Right lobe of liver (tissue), 6 donors: ENCODE data around the gene GPC6. TPM values are rescaled to one million over a fixed set of nuclear protein-coding genes. Genes with fewer than 3 reads are reported as not detected.
A peak's percentile ranks its signal among the peaks of the same experiment; 100 is the strongest.
"Not testable (repeated sequence)": the region's sequence is repeated elsewhere in the genome, so short reads cannot be mapped to it uniquely, and the experiment has no call there.

ENCODE experiments used
- ATAC-seq, 4 donors: fragments of 200-7000 bp; cut with Tn5 transposase; one replicate each; pipeline ENCODE4 v1.9.1; 2020; ENCODE audit warnings: mild to moderate bottlenecking in 4 of 4, moderate library complexity in 4 of 4
- DNase-seq, 3 donors: peaks; one replicate each; pipeline ENCODE4 v3.0.0-alpha.2; 2020
- H3K27ac ChIP-seq, 3 donors: fragments of 200-600 bp; one replicate each; pipeline ENCODE4 v1.8.0; 2022
- H3K27me3 ChIP-seq, 2 donors: fragments of 200-600 bp; one replicate each; pipeline ENCODE4 v1.8.0; 2022
- H3K36me3 ChIP-seq, 4 donors: fragments of 200-600 bp; sonication (generic) in 1 of 4; one replicate each; pipeline versions ENCODE4 v1.5.1 to v1.8.0; 2017 to 2022; ENCODE audit warnings: control low read depth in 1 of 4
- H3K4me1 ChIP-seq, 4 donors: fragments of 200-600 bp; sonication (generic) in 1 of 4; one replicate each; pipeline versions ENCODE4 v1.5.1 to v1.8.0; 2017 to 2022; ENCODE audit warnings: control low read depth in 1 of 4
- H3K4me3 ChIP-seq, 3 donors: fragments of 200-600 bp; one replicate each; pipeline ENCODE4 v1.8.0; 2022
- H3K9me3 ChIP-seq, 4 donors: fragments of 200-600 bp; sonication (generic) in 1 of 4; one replicate each; pipeline versions ENCODE4 v1.5.1 to v1.8.0; 2017 to 2022; ENCODE audit warnings: control low read depth in 1 of 4
- POLR2A ChIP-seq: fragments of 450-650 bp; IDR thresholded peaks from one replicate; pipeline ENCODE4 v1.6.1; 2017; ENCODE audit warnings: antibody characterized with exemption, mild to moderate bottlenecking
- WGBS: methylation state at CpG from one replicate; pipeline ENCODE4 v1.1.6; 2018; ENCODE audit warnings: low coverage, low lambda C conversion rate; ENCODE audit not compliant: insufficient coverage; ENCODE audit errors: missing lambda C conversion rate; 5-methylcytosine and 5-hydroxymethylcytosine counted together
- intact Hi-C, 2 donors: fragments of 100-400 bp; cut with DNase I; formaldehyde crosslinking; loops; one replicate each; pipeline versions ENCODE4 v1.11.2 to v1.14.1; 2022
- total RNA-seq, 6 experiments: library from RNA; depleted of rRNA in 2 of 6; stranded (reverse); fragments of >200 nt in 2 of 6; fragmentation: NEBNext Ultra II Directional in 3 of 6; extraction: Animal tissue kit (Norgen Biotek cat#: 25700) in 3 of 6; gene quantifications; one replicate each; pipeline versions ENCODE4 v1.1.0 to v1.2.4, GENCODE V29; 2016 to 2023
- TF ChIP-seq, protein P1 (sequence below), 4 donors: fragments of 200-600 bp in 3 of 4; fragments of 450-650 bp in 1 of 4; IDR thresholded peaks; one replicate each; pipeline versions ENCODE4 v1.5.1 to v1.8.0; 2016 to 2022; ENCODE audit warnings: antibody characterized with exemption in 4 of 4, mild to moderate bottlenecking in 2 of 4
- donor health status: DM: no; HTN: yes; CAD: no.
- donor health status: DM: no; HTN: no; CAD: no.
- donor health status: DM: no; HTN: no; CAD: no.
- donor health status: DM: no; HTN: yes; CAD: no.
- donor health status: DM: no; HTN: yes; CAD: no.

Gene GPC6
- total RNA-seq, 6 experiments from 2014 or later, result 18.6 to 30.1 (median 20.2) TPM

- Histone ChIP-seq H3K9me3 (no peaks in the 10 kb centered on the region), H3K27me3 (no peaks in the 10 kb centered on the region), H3K4me3 (no peak overlapping the region), H3K36me3 (no peaks in the 10 kb centered on the region), H3K4me1 (peaks cover 0 to 13% (median 4%) of the 10 kb centered on the region in 4 donors), H3K27ac (no peak overlapping the region)
- TF ChIP-seq, protein P1, sequence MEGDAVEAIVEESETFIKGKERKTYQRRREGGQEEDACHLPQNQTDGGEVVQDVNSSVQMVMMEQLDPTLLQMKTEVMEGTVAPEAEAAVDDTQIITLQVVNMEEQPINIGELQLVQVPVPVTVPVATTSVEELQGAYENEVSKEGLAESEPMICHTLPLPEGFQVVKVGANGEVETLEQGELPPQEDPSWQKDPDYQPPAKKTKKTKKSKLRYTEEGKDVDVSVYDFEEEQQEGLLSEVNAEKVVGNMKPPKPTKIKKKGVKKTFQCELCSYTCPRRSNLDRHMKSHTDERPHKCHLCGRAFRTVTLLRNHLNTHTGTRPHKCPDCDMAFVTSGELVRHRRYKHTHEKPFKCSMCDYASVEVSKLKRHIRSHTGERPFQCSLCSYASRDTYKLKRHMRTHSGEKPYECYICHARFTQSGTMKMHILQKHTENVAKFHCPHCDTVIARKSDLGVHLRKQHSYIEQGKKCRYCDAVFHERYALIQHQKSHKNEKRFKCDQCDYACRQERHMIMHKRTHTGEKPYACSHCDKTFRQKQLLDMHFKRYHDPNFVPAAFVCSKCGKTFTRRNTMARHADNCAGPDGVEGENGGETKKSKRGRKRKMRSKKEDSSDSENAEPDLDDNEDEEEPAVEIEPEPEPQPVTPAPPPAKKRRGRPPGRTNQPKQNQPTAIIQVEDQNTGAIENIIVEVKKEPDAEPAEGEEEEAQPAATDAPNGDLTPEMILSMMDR (IDR thresholded peaks at IDR 0.05), result no peak
- no peak for TF ChIP-seq POLR2A
- intact Hi-C loops, result no loop called here
- no peak for DNase-seq
- WGBS, result 82% methylated on average over 3 of the region's 4 CpGs
- ATAC-seq, result no peak
Measured at GRCh38 chr13:94298346-94298745, 1071.7 kb downstream of the GPC6 start.

DNA sequence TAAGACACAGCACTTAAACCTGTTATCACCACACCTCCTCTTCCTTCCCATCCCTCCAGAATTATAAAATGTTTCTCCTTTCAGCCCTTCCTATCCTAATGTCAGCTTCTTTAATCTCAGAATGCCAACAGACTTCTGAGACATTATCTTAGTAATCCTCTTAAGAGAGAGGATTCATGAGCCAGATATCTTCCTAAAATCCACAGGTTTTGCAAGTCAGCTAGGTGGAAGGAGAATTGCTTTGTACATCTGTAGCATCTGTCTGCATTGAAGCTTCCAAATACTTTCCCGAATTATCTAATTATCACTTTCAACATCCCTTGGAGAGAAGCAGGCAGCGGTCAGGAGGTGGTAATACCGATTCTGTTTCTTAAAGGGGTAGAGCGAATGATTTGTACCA lies 1073.8 kb downstream of the GPC6 start:
- intact Hi-C loops, result no loop called here
- Histone ChIP-seq H3K27me3 (no peaks in the 10 kb centered on the region), H3K36me3 (no peaks in the 10 kb centered on the region), H3K4me3 (no peak overlapping the region), H3K4me1 (peaks cover 0 to 31% (median 10%) of the 10 kb centered on the region in 4 donors), H3K27ac (no peak overlapping the region), H3K9me3 (no peaks in the 10 kb centered on the region)
- ATAC-seq (no peak), DNase-seq (no peak)
- TF ChIP-seq, protein P1 (IDR thresholded peaks at IDR 0.05), result no peak
- TF ChIP-seq POLR2A, result no peak
- 42% methylated on average over 4 of the region's 4 CpGs for WGBS

DNA sequence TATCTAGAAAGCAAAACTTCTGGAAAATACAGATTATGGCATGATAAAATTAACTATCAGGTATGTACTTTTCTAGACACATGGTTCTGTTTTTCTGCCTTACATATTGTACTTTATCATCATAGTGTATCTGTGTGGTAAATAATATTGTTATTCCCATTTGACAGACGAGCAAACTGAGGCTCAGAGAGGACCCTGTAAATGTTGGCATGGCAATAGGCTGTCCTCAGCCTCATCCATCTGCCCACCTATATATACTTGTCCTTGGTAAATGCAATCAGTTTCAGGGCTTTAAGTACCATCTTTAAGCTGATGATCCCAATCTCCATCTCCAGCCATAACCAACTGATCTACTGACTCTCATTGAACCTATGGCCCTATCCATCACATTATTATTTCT lies 1074.9 kb downstream of the GPC6 start:
- ATAC-seq (no peak), DNase-seq (no peak)
- TF ChIP-seq POLR2A, result no peak
- TF ChIP-seq, protein P1 (IDR thresholded peaks at IDR 0.05), result no peak
- 86% methylated on average over 1 of the region's 1 CpG for WGBS
- Histone ChIP-seq H3K27ac (no peak overlapping the region), H3K4me3 (no peak overlapping the region), H3K36me3 (no peaks in the 10 kb centered on the region), H3K9me3 (no peaks in the 10 kb centered on the region), H3K27me3 (no peaks in the 10 kb centered on the region), H3K4me1 (peaks cover 0 to 34% (median 13%) of the 10 kb centered on the region in 4 donors)
- intact Hi-C loops, result no loop called here

DNA sequence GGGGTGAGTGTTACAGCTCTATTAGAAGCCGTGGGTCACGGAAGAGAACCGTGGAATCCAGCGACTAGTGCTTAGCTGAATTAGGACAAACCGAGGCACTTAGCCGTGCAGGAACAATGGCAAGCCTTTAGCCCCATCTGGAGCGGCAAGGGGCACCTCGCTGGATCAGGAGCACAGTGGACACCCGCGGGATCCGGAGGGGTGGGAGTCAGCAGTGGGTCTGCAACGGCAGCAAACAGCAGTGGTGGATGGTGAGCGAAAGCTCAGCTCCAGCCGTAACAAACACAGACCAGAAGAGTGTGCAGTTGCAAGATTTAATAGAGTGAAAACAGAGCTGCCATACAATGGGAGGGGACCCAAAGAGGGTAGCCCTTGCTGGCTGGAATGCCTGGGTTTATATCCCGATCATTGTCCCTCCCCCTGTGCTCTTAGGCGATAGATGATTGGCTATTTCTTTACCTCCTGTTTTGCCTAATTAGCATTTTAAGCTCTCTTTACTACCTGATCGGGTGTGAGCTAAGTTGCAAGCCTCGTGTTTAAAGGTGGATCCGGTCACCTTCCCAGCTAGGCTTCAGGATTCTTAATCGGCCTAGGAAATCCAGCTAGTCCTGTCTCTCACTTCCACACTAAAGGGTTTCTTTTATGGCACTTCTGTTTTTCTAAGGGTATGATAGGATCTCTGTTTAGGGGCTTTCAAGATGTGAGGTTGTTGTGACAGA lies 1076.4 kb downstream of the GPC6 start:
- intact Hi-C loops, H3K9me3 ChIP-seq, H3K27me3 ChIP-seq, H3K4me3 ChIP-seq, DNase-seq, H3K36me3 ChIP-seq: not testable (repeated sequence)
- Histone ChIP-seq H3K27ac (peak overlapping the region; percentile 47 to 79 (median 53)), H3K4me1 (peaks cover 0 to 29% (median 11%) of the 10 kb centered on the region in 4 donors)
- WGBS, result 83% methylated on average over 18 of the region's 20 CpGs
- peak in 1 of 4 donors; percentile 5 for ATAC-seq

DNA sequence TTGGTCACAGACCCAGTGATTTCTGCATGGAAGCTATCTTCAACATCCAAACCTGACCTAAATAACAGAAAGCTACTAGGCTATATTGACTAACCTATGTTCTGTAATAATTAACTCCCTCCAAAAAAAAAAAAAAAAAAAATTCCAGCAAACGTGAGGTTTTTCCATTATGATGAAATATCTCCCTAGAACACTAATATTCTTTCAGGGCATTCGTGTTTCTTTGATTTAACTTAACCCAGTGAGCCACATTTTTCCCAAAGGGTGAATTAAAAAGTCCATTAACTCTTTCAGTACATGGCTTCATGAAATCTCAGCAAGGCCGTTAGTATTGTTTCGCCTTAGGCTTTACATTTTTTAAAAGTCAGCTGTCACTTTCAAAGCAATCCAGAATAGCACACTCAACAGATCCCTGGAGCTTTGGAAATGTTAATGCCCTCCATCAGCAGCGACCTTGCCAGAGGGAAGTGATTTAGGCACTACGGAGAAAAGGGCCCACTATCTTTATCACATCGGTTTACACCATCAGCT lies 1077.1 kb downstream of the GPC6 start:
- TF ChIP-seq, protein P1 (IDR thresholded peaks at IDR 0.05), result no peak
- TF ChIP-seq POLR2A, result no peak
- ATAC-seq (peak; percentile 65 to 83 (median 73)), DNase-seq (no peak)
- Histone ChIP-seq H3K27me3 (no peaks in the 10 kb centered on the region), H3K36me3 (no peaks in the 10 kb centered on the region), H3K4me1 (peaks cover 0 to 29% (median 11%) of the 10 kb centered on the region in 4 donors), H3K9me3 (no peaks in the 10 kb centered on the region), H3K4me3 (no peak overlapping the region), H3K27ac (peak overlapping the region; percentile 47 to 79 (median 53))
- 27% methylated on average over 7 of the region's 7 CpGs for WGBS
- intact Hi-C loops, result no loop called here
